OCI-LY7 (cell line): ENCODE data around the gene FFAR2. TPM values are rescaled to one million over a fixed set of nuclear protein-coding genes. Genes with fewer than 3 reads are reported as not detected.

Source experiments
- BruUV-seq: library from RNA; stranded (reverse); fragments of 400-500 nt; replicated peaks from 2 replicates; lab custom pipeline; 2021; lab: Mats Ljungman, UMichigan
- CTCF ChIA-PET: fragments of 300-600 bp; sonication (Branson Sonifier 250); formaldehyde crosslinking; loops from one replicate; lab custom pipeline; 2022; ENCODE audit warnings: antibody characterized with exemption; ENCODE audit not compliant: unreplicated experiment; lab: Charles Lee
- POLR2A ChIA-PET: fragments of 300-600 bp; sonication (Branson Sonifier 250); formaldehyde crosslinking; loops from one replicate; lab custom pipeline; 2022; ENCODE audit warnings: antibody characterized with exemption; lab: Charles Lee
- DNase-seq: peaks from one replicate; pipeline ENCODE4 v3.0.0-alpha.2; 2015; ENCODE audit warnings: low spot score
- H2AFZ ChIP-seq: fragments of 200-600 bp; sonication (generic), shearing (Covaris generic); 2 replicates; pipeline ENCODE4 v1.6.1; 2014; ENCODE audit warnings: mild to moderate bottlenecking, antibody characterized with exemption, low read length, moderate library complexity
- H3K27ac ChIP-seq: fragments of 200-600 bp; sonication (generic); 2 replicates; pipeline ENCODE4 v1.5.1; 2014; ENCODE audit warnings: mixed run types, low read depth, mild to moderate bottlenecking, moderate library complexity, low read length, inconsistent platforms; ENCODE audit not compliant: poor library complexity, severe bottlenecking
- H3K36me3 ChIP-seq: fragments of 200-600 bp; sonication (generic); 2 replicates; pipeline ENCODE4 v1.6.1; 2014; ENCODE audit warnings: mild to moderate bottlenecking, antibody characterized with exemption, low read length, moderate library complexity, mixed read lengths; ENCODE audit not compliant: insufficient read depth
- H3K4me1 ChIP-seq: fragments of 200-600 bp; sonication (generic); 2 replicates; pipeline ENCODE4 v1.5.1; 2014; ENCODE audit warnings: mild to moderate bottlenecking, low read length; ENCODE audit not compliant: insufficient read depth, poor library complexity, severe bottlenecking
- H3K4me2 ChIP-seq: fragments of 200-600 bp; sonication (generic); 2 replicates; pipeline ENCODE4 v1.6.1; 2014; ENCODE audit warnings: mild to moderate bottlenecking, low read length
- H3K4me3 ChIP-seq: fragments of 200-600 bp; sonication (generic); 2 replicates; pipeline ENCODE4 v1.5.1; 2014; ENCODE audit warnings: mild to moderate bottlenecking, low read depth, low read length; ENCODE audit not compliant: poor library complexity, severe bottlenecking
- H3K79me2 ChIP-seq: fragments of 200-600 bp; sonication (generic); 2 replicates; pipeline ENCODE4 v1.6.1; 2016; ENCODE audit warnings: low read depth, mild to moderate bottlenecking, low read length, moderate library complexity, mixed read lengths; ENCODE audit not compliant: insufficient read depth
- H3K9me2 ChIP-seq: fragments of 200-600 bp; sonication (generic); 2 replicates; pipeline ENCODE4 v1.6.1; 2016; ENCODE audit warnings: mild to moderate bottlenecking, low read length, mixed read lengths; ENCODE audit not compliant: insufficient read depth
- H3K9me3 ChIP-seq: fragments of 200-600 bp; sonication (generic); 2 replicates; pipeline ENCODE4 v1.6.1; 2014; ENCODE audit warnings: mild to moderate bottlenecking, mixed run types, low read length, mixed read lengths
- H4K20me1 ChIP-seq: fragments of 200-600 bp; sonication (generic); 2 replicates; pipeline ENCODE4 v1.6.1; 2014; ENCODE audit warnings: mild to moderate bottlenecking, antibody characterized with exemption, low read length, moderate library complexity, mixed read lengths; ENCODE audit not compliant: insufficient read depth
- EZH2phosphoT487 ChIP-seq: fragments of 200-600 bp; sonication (generic); IDR thresholded peaks from 2 replicates; pipeline ENCODE4 v1.6.1; 2018; ENCODE audit warnings: low read depth, borderline replicate concordance, mild to moderate bottlenecking, mixed run types, antibody characterized with exemption, low read length, moderate library complexity, mixed read lengths
- intact Hi-C: fragments of 100-400 bp; cut with micrococcal nuclease; formaldehyde crosslinking; loops from one replicate; pipeline ENCODE4 v1.10.0; 2022; ENCODE audit not compliant: unreplicated experiment
- total RNA-seq, 2 experiments: library from RNA; depleted of rRNA in 1 of 2; stranded (reverse); fragments of >200 nt in 1 of 2; shearing (Covaris generic) in 1 of 2; gene quantifications; 2 replicates each; pipeline ENCODE4 v1.2.3, GENCODE V29; 2014 to 2022
- TF ChIP-seq, protein P1 (sequence below): fragments of 200-600 bp; sonication (generic); conservative IDR thresholded peaks from 2 replicates; pipeline ENCODE4 v1.5.1; 2014; ENCODE audit warnings: mild to moderate bottlenecking, antibody characterized with exemption, low read length, moderate library complexity, mixed read lengths

FFAR2 gene
- total RNA-seq, 2 experiments from 2014 or later = not detected

DNA sequence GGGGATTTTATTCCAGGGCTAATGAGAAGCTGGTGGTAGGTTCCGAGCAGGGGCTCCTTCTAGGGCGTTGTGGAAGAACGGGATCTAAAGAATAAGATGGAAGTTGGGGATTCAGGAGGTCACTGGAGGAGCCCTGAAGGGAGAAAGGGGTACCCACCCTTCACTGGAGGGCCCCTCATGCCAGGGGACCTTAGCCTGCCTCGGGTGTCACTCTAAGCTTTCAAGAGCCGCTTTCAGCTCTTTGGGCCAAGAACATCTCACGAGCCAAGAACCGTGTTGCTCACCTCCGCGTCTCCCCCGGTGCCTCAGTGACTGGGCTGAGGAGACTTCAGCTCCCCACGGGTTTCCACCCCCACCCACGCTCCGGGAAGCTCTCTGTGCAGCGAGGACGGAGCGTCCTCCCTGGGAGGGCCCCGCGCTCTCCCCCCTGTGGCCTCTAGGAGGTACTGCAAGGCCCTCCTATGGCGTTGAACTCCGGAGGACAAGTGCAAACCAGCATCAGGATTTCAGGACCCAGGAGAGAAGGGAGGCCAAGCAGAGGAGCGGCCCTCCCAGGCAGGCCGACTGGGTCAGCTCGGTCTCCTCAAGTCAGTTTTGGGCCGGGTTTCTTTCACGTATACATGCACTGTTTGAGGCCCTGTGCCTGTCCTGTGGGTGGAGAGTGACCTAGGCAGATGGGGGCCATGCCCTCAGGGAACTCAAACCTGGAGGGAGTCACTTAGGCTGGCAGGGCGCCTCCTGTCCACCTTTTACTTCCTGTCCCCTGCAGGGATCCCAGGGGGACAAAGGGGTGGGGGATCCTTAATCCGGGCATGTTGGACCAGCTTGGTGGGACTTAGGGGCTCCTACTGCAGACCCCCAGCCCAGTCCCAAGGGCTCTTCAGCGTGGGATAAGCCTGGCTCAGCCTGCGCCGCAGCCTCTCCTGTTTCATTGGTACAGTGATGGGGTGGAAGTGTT, 47.3 kb downstream of the FFAR2 start:
- Histone ChIP-seq H3K4me3 (no peak overlapping the region), H4K20me1 (no peaks in the 10 kb centered on the region), H3K4me2 (peak overlapping the region; percentile 39), H3K9me2 (no peaks in the 10 kb centered on the region), H3K36me3 (no peaks in the 10 kb centered on the region), H2AFZ (no peak overlapping the region), H3K79me2 (no peaks in the 10 kb centered on the region), H3K4me1 (no peaks in the 10 kb centered on the region), H3K27ac (no peak overlapping the region), H3K9me3 (no peaks in the 10 kb centered on the region)
- peak; percentile 77 for DNase-seq
- ChIA-PET CTCF (interaction anchor here (0.5 to 1.0 kb wide), 6 partner anchors 9 to 287 kb away, joined by 3 to 7 read pairs (median 4); no protein-coding TSS in a partner anchor), POLR2A (interaction anchor here (1.2 kb wide), 1 partner anchor 142 kb away, joined by 3 read pairs; no protein-coding TSS in a partner anchor)
- no TSS peak for BruUV-seq
- intact Hi-C loops = loop anchor here (1.0 kb wide), 1 partner anchor 143 kb away; no protein-coding TSS in a partner anchor
- TF ChIP-seq EZH2phosphoT487 = no peak
- TF ChIP-seq, protein P1, sequence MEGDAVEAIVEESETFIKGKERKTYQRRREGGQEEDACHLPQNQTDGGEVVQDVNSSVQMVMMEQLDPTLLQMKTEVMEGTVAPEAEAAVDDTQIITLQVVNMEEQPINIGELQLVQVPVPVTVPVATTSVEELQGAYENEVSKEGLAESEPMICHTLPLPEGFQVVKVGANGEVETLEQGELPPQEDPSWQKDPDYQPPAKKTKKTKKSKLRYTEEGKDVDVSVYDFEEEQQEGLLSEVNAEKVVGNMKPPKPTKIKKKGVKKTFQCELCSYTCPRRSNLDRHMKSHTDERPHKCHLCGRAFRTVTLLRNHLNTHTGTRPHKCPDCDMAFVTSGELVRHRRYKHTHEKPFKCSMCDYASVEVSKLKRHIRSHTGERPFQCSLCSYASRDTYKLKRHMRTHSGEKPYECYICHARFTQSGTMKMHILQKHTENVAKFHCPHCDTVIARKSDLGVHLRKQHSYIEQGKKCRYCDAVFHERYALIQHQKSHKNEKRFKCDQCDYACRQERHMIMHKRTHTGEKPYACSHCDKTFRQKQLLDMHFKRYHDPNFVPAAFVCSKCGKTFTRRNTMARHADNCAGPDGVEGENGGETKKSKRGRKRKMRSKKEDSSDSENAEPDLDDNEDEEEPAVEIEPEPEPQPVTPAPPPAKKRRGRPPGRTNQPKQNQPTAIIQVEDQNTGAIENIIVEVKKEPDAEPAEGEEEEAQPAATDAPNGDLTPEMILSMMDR = peak; percentile 89

DNA sequence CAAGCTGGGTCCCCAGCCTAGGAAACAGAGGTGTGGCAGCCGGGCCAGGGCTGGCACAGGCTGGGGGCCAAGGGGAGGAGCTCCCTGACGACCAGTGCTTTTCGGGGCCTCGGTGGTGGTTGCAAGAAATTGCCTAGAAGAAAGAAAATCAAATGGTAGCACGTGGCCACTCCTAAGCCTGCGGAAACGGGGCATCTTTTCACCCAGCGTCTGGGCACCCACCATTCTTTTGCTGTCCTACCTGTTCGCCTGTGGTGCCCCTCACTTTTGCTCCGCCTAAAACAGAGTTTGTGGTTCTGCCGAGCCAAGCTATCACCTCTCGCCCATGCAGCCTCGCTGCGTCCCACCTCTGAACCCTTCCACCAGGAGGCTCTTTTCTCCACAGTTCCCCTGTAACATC, 49.3 kb downstream of the FFAR2 start:
- POLR2A ChIA-PET = interaction anchor here (0.7 kb wide), 1 partner anchor 9 kb away, joined by 3 read pairs; no protein-coding TSS in a partner anchor
- TF ChIP-seq EZH2phosphoT487 = no peak
- TF ChIP-seq, protein P1 = no peak
- Histone ChIP-seq H4K20me1 (no peaks in the 10 kb centered on the region), H3K27ac (no peak overlapping the region), H3K79me2 (no peaks in the 10 kb centered on the region), H3K4me3 (no peak overlapping the region), H3K4me2 (no peak overlapping the region), H3K4me1 (no peaks in the 10 kb centered on the region), H2AFZ (no peak overlapping the region), H3K36me3 (no peaks in the 10 kb centered on the region), H3K9me3 (no peaks in the 10 kb centered on the region), H3K9me2 (no peaks in the 10 kb centered on the region)
- no TSS peak for BruUV-seq
- DNase-seq = no peak
- CTCF ChIA-PET = no interaction called here
- intact Hi-C loops = no loop called here
